CD14-positive monocyte (primary cell): ENCODE data around the gene DUS1L. TPM values are rescaled to one million over a fixed set of nuclear protein-coding genes. Genes with fewer than 3 reads are reported as not detected.

Experiments
- DNase-seq, 3 donors: peaks; one replicate each; pipeline ENCODE4 v3.0.0-alpha.2; 2011 to 2022
- H2AFZ ChIP-seq: 2 replicates; pipeline ENCODE4 v1.6.0; 2012; ENCODE audit warnings: mild to moderate bottlenecking, low read depth, low read length, inconsistent platforms; ENCODE audit not compliant: insufficient read depth, poor library complexity, severe bottlenecking
- H3K27ac ChIP-seq, 2 donors: 1 replicate in 1 of 2; 2 replicates in 1 of 2; pipeline ENCODE4 v1.5.1; 2012 to 2013; ENCODE audit warnings: low read length in 2 of 2, control low read depth in 1 of 2, inconsistent platforms in 1 of 2, low read depth in 1 of 2, mild to moderate bottlenecking in 1 of 2
- H3K27me3 ChIP-seq, 2 donors: one replicate each; pipeline versions ENCODE4 v1.6.0 to v1.6.1; 2011 to 2013; ENCODE audit warnings: low read length in 2 of 2; ENCODE audit not compliant: control insufficient read depth in 2 of 2, insufficient read depth in 2 of 2
- H3K36me3 ChIP-seq, 2 donors: replicated peaks in 1 of 2; 1 replicate in 1 of 2; 2 replicates in 1 of 2; pipeline versions ENCODE4 v1.5.1 to v1.6.1; 2012 to 2013; ENCODE audit warnings: low read length in 2 of 2, control low read depth in 1 of 2, inconsistent platforms in 1 of 2, mild to moderate bottlenecking in 1 of 2; ENCODE audit not compliant: insufficient read depth in 2 of 2, control insufficient read depth in 1 of 2
- H3K4me1 ChIP-seq, 2 donors: 1 replicate in 1 of 2; 2 replicates in 1 of 2; pipeline versions ENCODE4 v1.5.1 to v1.6.1; 2012 to 2013; ENCODE audit warnings: low read length in 2 of 2, control low read depth in 1 of 2, inconsistent platforms in 1 of 2, mild to moderate bottlenecking in 1 of 2, moderate library complexity in 1 of 2; ENCODE audit not compliant: insufficient read depth in 2 of 2, control insufficient read depth in 1 of 2
- H3K4me2 ChIP-seq: replicated peaks from 2 replicates; pipeline ENCODE3; 2012; ENCODE audit warnings: low read length, moderate library complexity, mild to moderate bottlenecking; ENCODE audit not compliant: poor library complexity, severe bottlenecking; ENCODE audit errors: extremely low read depth
- H3K4me3 ChIP-seq, 3 experiments: fragments of 200-600 bp in 1 of 3; sonication (generic) in 1 of 3; replicated peaks in 1 of 3; 1 replicate in 2 of 3; 2 replicates in 1 of 3; pipeline ENCODE4 v1.5.1; 2011 to 2013; ENCODE audit warnings: low read length in 3 of 3, mild to moderate bottlenecking in 3 of 3, control low read depth in 2 of 3, low read depth in 2 of 3, inconsistent platforms in 1 of 3, moderate library complexity in 1 of 3
- H3K79me2 ChIP-seq: 2 replicates; pipeline ENCODE4 v1.6.0; 2012; ENCODE audit warnings: mild to moderate bottlenecking, control low read depth, inconsistent platforms, low read length, moderate library complexity; ENCODE audit not compliant: insufficient read depth
- H3K9ac ChIP-seq: 2 replicates; pipeline ENCODE4 v1.6.0; 2017; ENCODE audit warnings: low read length, mild to moderate bottlenecking; ENCODE audit not compliant: insufficient read depth, poor library complexity, severe bottlenecking
- H3K9me3 ChIP-seq, 2 donors: replicated peaks in 1 of 2; 1 replicate in 1 of 2; 2 replicates in 1 of 2; pipeline versions ENCODE4 v1.5.1 to v1.6.1; 2012 to 2013; ENCODE audit warnings: low read length in 2 of 2, control low read depth in 1 of 2; ENCODE audit not compliant: control insufficient read depth in 1 of 2, insufficient read depth in 1 of 2
- H4K20me1 ChIP-seq: 2 replicates; pipeline ENCODE4 v1.6.0; 2012; ENCODE audit warnings: mild to moderate bottlenecking, low read length, control low read depth, moderate library complexity; ENCODE audit not compliant: insufficient read depth
- H3K27ac Mint-ChIP-seq, 7 donors: one replicate each; pipeline ENCODE4 v1.8.0; 2020; ENCODE audit warnings: mild to moderate bottlenecking in 7 of 7, mixed read lengths in 7 of 7, moderate library complexity in 6 of 7, inconsistent platforms in 2 of 7
- H3K27me3 Mint-ChIP-seq, 3 donors: one replicate each; pipeline ENCODE4 v1.8.0; 2021 to 2022; ENCODE audit warnings: low read depth in 3 of 3, mild to moderate bottlenecking in 3 of 3, mixed read lengths in 3 of 3, moderate library complexity in 3 of 3, inconsistent platforms in 1 of 3
- H3K36me3 Mint-ChIP-seq, 2 donors: one replicate each; pipeline ENCODE4 v1.8.0; 2020; ENCODE audit warnings: mixed read lengths in 2 of 2, inconsistent platforms in 1 of 2, mild to moderate bottlenecking in 1 of 2
- H3K4me1 Mint-ChIP-seq: one replicate; pipeline ENCODE4 v1.8.0; 2020; ENCODE audit warnings: mild to moderate bottlenecking, mixed read lengths
- H3K4me3 Mint-ChIP-seq, 2 donors: one replicate each; pipeline ENCODE4 v1.8.0; 2020; ENCODE audit warnings: mild to moderate bottlenecking in 2 of 2, mixed read lengths in 2 of 2, moderate library complexity in 1 of 2
- H3K9me3 Mint-ChIP-seq, 7 donors: one replicate each; pipeline ENCODE4 v1.8.0; 2020 to 2022; ENCODE audit warnings: mixed read lengths in 7 of 7, mild to moderate bottlenecking in 6 of 7, moderate library complexity in 6 of 7, inconsistent platforms in 2 of 7
- WGBS: methylation state at CpG from one replicate; pipeline ENCODE4 v1.1.5; 2013; ENCODE audit warnings: missing lambda C conversion rate; ENCODE audit not compliant: insufficient coverage; 5-methylcytosine and 5-hydroxymethylcytosine counted together
- intact Hi-C, 2 donors: fragments of 100-400 bp; cut with micrococcal nuclease; formaldehyde crosslinking; loops; one replicate each; pipeline versions ENCODE4 v1.15.0 to v1.15.1; 2023
- polyA plus RNA-seq, 3 donors: library from polyadenylated mRNA; depleted of rRNA in 1 of 3; unstranded in 2 of 3; stranded (reverse) in 1 of 3; fragments of 300-500 nt in 2 of 3; fragments of >200 nt in 1 of 3; fragmentation: Illumina TruSeq in 2 of 3; gene quantifications; 1 replicate in 2 of 3; 2 replicates in 1 of 3; pipeline ENCODE4 v1.2.3, GENCODE V29; 2012 to 2021
- TF ChIP-seq, protein P1 (sequence below): fragments of 200-600 bp; IDR thresholded peaks from one replicate; pipeline ENCODE4 v1.8.0; 2022; ENCODE audit warnings: antibody characterized with exemption, mild to moderate bottlenecking

Gene DUS1L
- polyA plus RNA-seq, 3 donors: 23.9 to 175 (median 47.6) TPM

- Histone ChIP-seq H3K9ac (no peak overlapping the region), H2AFZ (no peak overlapping the region), H3K36me3 (peaks cover 57% of the 10 kb centered on the region in 2 donors), H3K27me3 (no peaks in the 10 kb centered on the region), H3K4me2 (no peak overlapping the region), H3K79me2 (peaks cover 18% of the 10 kb centered on the region), H3K4me1 (peaks cover 20 to 29% of the 10 kb centered on the region in 2 donors), H3K9me3 (no peaks in the 10 kb centered on the region), H4K20me1 (peaks cover 12% of the 10 kb centered on the region), H3K4me3 (no peak overlapping the region), H3K27ac (no peak overlapping the region)
- no peak for DNase-seq
- Mint-ChIP-seq H3K9me3 (peaks cover 0 to 2% (median 0%) of the 10 kb centered on the region in 7 donors), H3K4me3 (no peak overlapping the region), H3K4me1 (peaks cover 22% of the 10 kb centered on the region), H3K27ac (no peak overlapping the region), H3K36me3 (peaks cover 19 to 38% of the 10 kb centered on the region in 2 donors), H3K27me3 (no peaks in the 10 kb centered on the region)
- TF ChIP-seq, protein P1, sequence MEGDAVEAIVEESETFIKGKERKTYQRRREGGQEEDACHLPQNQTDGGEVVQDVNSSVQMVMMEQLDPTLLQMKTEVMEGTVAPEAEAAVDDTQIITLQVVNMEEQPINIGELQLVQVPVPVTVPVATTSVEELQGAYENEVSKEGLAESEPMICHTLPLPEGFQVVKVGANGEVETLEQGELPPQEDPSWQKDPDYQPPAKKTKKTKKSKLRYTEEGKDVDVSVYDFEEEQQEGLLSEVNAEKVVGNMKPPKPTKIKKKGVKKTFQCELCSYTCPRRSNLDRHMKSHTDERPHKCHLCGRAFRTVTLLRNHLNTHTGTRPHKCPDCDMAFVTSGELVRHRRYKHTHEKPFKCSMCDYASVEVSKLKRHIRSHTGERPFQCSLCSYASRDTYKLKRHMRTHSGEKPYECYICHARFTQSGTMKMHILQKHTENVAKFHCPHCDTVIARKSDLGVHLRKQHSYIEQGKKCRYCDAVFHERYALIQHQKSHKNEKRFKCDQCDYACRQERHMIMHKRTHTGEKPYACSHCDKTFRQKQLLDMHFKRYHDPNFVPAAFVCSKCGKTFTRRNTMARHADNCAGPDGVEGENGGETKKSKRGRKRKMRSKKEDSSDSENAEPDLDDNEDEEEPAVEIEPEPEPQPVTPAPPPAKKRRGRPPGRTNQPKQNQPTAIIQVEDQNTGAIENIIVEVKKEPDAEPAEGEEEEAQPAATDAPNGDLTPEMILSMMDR: no peak
- 98% methylated on average over 9 of the region's 9 CpGs for WGBS
- intact Hi-C loops: no loop called here
Measured at GRCh38 chr17:82062984-82063368, 2.6 kb downstream of the DUS1L start.

DNA sequence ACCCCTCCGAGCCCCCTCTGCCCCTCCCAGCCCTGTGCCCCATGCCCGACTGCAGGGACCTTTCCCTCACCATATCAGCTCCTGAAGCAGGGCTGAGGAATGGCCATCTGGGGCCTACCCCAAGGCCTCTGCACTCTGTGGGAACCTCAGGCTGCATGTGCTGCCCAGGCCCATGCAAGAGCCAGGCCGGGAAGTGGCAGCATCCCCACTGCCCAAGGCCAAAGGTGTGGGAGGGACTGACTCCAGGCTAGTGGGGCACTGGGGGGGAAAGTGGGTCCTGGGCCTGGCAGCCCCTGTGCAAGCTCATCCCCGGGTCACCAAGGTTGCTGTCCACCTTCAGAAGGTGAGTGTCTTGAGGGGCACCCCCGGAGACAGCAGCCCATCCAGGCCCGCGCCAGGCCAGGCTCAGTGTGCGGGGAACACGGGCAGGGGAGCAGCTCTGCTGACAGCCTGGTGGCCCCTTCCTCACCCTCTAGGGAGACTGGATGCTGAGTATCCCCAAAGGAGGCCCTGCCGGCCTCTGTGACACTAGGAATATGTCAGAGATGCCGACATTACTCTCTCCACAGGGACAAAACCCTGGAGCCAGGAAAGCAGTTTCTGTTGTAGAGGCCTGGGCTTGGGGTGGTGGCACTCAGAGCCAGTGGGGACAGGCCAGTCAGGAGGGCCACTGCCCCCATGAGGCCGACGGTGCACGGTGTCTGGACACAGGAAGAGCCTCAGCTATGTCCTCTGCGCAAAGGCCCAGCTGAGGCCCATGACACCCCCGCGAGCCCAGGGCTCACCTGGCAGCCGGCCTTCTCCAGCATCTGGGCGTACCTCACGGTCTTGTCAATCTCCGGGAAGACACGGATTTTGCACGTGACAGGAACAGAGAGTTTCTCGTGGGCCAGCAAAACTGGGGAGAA is 3.3 kb downstream of the DUS1L start:
- Mint-ChIP-seq H3K36me3 (peaks cover 23 to 44% of the 10 kb centered on the region in 2 donors), H3K27ac (peak overlapping the region in 1 of 7 donors; percentile 41), H3K9me3 (peaks cover 0 to 2% (median 0%) of the 10 kb centered on the region in 7 donors), H3K4me1 (peaks cover 22% of the 10 kb centered on the region), H3K27me3 (no peaks in the 10 kb centered on the region), H3K4me3 (no peak overlapping the region)
- no peak overlapping the region for H3K4me2 ChIP-seq
- H3K36me3 ChIP-seq: peaks cover 64% of the 10 kb centered on the region in 2 donors
- H3K27ac ChIP-seq: no peak overlapping the region
- H4K20me1 ChIP-seq: peaks cover 12% of the 10 kb centered on the region
- TF ChIP-seq, protein P1: no peak
- H3K4me3 ChIP-seq: no peak overlapping the region
- no peaks in the 10 kb centered on the region for H3K9me3 ChIP-seq
- H3K4me1 ChIP-seq: peaks cover 20 to 29% of the 10 kb centered on the region in 2 donors
- no peak for DNase-seq
- H3K9ac ChIP-seq: no peak overlapping the region
- 95% methylated on average over 18 of the region's 24 CpGs for WGBS
- H3K79me2 ChIP-seq: peaks cover 18% of the 10 kb centered on the region
- no peaks in the 10 kb centered on the region for H3K27me3 ChIP-seq
- intact Hi-C loops: no loop called here
- H2AFZ ChIP-seq: no peak overlapping the region
